Non-pigmented ciliary epithelial cell (primary cell): ENCODE results near the gene STIMATE.

Experiments
- DNase-seq: peaks from one replicate; pipeline ENCODE4 v3.0.0-alpha.2; 2010; ENCODE audit warnings: low read depth

STIMATE gene

DNA sequence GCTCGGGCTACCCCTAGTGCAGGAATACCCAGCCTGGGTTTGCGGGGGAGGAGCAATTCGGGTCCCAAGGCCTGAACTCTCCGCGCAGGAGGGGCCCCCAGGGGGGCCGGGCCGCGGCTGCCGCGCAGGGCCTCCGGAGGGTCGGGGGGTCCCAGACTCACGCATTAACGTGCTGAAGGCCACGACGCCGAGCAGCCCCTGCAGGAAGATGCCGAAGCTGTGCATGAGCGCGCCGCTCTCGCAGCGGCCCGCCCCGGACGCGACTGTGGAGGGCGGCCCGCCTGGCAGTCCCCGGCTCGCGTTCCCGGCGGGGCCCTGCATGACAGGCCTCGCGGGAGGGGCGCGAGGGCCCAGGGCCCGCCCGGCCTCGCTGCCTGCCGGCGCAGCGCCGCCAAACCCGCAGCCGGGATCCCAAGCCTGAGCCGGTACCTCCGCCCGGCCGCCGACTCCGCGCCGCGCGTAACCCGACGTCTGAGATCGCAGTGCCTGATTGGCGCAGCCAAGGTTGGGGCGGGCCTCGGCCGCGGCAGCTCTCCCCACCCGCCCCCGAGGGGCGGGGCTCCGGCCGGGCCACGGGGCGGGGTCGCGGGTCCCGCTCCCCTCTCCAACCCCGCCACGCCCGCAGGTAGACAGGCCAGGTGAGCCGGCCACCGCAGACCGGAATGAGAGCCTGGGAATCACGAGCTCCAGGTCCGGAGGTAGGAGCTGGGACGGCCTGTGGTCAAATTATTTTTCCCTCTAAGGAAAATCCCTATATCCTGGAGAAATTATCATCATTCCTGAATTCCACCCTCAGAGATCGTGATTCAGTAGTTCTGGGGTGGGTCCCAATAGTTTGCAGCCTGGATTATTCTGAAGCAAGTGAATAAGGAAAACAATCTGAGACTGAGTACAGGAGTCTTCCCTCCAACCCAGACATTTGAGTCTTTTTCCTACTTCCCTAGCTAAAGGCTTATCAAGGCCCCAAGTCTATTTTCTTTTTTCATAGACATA lies at the start of gene STIMATE:
Gene STIMATE, minus strand, starts transcription at position 419 of the 993 bp plus-strand sequence. Its CDS starts 98 bp downstream, at position 321.
- no peak for DNase-seq

DNA sequence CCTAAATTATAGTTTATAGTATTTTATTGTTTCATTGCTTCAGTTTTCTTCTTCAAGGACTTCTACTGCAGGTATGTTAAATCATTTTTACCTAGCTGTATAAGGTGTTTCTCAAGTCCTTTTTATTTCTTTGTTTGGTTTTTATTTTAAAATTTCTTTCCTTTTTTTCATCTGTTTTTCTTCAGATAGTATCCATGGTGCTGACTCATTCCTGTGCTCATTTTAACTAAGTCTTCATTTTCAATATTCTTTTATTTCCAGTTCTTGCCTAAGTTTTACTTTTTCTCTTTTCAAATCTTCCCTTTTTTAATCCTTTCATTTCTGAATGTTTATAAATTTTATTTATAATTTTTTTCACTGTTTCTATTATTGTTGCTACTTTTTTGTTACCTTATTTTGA lies 42.3 kb upstream of the STIMATE start:
- DNase-seq: no peak

- peak; percentile 38 for DNase-seq
Observed at GRCh38 chr3:52934630-52935530, 37.5 kb upstream of the STIMATE start.

DNA sequence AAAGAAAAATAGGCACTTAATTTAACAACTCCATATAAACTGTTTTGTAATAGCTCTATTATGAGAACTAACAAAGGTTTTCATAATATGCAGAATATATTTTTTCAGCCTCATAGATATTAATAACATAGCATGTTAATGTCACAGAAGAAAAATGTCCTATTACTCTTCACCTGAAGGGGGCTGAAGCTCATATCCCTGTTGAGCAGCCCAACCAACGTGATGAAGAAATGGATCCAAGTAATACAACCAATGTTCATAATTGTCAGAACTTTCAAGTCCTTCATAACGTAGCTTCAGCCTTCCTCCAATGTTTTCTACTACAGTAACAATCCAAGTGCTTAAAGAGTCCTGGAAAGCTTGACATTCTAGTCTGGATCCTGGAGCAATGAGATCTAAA lies 34.5 kb upstream of the STIMATE start:
- DNase-seq: no peak

- no peak for DNase-seq
Observed at GRCh38 chr3:52931328-52931727, 34.0 kb upstream of the STIMATE start.

- no peak for DNase-seq
Observed at GRCh38 chr3:52930748-52931147, 33.4 kb upstream of the STIMATE start.

DNA sequence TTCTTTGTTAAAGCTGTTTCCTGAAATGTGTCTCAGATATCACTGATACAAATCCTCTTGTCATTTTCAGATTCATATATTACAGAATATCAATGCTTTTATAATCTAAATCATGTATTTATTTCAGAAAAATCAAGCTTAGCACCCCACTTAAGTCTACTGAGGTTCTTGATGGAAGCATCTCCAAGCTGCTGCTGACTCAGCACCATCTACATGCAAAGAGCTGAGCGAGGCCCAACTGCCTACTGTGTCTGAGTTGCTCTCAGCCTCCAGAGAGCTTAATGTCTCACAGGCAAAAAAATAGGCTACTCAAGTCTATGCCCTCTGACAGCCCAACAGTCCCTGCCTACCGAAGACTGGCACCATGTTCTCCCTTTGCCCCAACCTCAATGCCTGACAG lies 29.2 kb upstream of the STIMATE start:
- DNase-seq: no peak

- no peak for DNase-seq
Observed at GRCh38 chr3:52925405-52926313, 28.3 kb upstream of the STIMATE start.

DNA sequence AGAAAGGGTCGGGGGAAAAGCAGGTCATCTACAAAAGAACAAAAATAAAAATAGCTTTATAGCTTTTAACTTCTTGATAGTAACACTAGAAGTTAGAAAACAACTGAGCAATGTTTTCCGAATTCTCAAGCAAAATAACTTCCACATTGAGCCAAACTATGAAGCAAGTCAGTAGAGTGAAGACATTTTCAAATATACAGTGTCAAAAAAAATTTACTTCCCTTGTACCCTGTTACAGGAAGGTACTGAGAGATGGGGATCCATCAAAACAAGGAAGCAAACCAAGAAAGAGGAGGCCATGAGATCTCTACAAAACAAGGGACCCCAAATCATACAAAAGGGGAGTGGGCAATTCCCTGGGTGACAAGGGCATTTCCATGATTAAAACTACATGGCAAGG lies 26.6 kb upstream of the STIMATE start:
- no peak for DNase-seq

DNA sequence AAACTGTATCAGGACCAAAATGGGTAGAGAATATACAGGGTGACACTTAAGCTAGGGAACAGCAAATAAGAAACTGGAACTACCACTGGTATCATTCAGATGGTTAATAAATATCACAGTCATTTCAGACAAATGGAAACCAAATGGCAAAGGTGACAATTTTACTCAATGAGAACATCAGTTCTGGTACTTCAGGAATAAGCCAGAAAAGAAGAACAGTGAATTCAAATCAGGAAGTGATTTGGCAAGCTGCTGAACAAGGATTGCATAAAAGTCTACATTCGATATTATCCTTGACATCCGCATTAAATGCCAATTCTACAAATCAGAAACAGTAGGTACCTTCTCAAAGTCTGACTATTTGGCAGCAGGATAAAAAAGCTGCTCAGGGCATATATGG lies 23.5 kb upstream of the STIMATE start:
- DNase-seq: no peak

- DNase-seq: no peak
Observed at GRCh38 chr3:52917044-52917443, 19.7 kb upstream of the STIMATE start.

DNA sequence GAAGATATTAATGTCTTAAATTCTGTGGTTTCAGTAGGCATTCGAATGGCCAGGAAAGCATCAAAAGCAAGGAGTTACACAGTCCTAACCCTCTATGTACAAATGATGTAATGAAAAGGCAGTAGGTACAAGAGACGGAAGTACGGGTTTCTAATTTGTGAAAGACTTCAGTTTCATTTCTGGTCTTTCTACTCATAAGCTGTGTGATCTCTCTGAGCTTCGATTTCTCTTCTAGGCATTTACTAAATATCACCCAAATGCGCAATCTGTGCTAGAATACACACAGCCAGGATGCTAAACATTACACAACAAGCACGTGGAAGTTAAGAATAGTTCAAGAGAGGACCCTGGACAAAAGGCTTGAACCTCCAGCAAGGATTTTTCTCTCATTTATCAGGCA lies 17.9 kb upstream of the STIMATE start:
- DNase-seq: no peak

DNA sequence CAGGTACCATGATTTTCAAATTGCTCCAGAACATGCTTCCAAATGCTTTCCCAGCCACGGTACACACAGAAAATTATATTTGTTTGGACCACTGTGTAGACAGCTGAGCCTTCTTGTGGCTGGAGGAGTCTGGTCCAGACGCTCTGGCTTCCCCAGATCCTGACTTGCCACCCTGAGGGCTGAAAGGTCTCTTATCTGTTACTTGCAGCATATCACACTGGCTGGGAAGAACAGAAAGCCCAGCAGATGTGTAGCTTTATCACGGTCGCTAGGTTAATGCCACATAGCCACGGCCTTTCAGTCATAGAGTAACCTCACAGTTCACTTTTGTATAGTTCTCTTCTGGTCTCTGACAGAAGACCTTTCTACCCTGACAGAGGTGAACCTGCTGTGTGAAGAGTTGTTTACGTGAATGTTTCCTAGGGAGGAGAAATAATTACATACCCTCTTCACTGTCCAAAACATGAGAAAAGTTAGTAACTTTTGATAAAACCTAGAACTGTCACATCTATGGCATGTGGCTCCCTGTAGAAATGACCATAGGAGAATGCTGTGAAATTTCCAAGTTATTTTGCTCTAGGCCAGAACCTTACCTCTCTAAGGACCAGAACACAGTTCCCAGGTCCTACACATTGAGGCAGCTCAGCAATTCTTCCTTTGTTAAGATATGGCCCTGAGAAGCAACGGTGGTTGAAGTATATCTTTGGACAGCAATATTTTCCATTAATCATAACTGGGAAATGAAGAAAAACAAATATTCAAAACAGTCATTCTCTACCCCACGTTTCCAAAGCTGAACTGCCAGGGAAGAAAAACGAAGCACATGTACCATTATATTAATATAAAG lies 15.8 kb upstream of the STIMATE start:
- no peak for DNase-seq

- DNase-seq: no peak
Observed at GRCh38 chr3:52910823-52911222, 13.5 kb upstream of the STIMATE start.

GRCh38 chr3:52907497-52907896 lies 10.1 kb upstream of the STIMATE start:
- DNase-seq: no peak

DNA sequence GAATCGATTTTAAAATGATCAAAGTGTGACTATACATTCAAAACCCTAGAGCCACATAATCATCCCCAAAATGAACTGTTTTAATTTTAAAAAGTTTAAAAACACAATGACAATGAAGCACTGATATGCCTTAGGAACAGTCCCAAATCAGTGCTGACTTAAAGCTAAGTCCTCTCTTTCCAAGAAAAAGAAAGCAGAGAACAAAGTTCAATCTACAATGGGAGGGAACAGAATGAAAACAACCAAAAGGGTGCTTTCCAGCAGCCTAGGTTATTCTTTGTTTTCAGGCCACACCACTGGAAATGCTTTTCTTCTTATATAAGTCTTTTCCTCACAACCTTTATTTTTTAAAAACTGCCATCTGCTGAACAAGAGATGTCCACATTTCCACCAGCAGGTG lies 7.2 kb upstream of the STIMATE start:
- DNase-seq: no peak

- DNase-seq: no peak
Observed at GRCh38 chr3:52904000-52904399, 6.7 kb upstream of the STIMATE start.

DNA sequence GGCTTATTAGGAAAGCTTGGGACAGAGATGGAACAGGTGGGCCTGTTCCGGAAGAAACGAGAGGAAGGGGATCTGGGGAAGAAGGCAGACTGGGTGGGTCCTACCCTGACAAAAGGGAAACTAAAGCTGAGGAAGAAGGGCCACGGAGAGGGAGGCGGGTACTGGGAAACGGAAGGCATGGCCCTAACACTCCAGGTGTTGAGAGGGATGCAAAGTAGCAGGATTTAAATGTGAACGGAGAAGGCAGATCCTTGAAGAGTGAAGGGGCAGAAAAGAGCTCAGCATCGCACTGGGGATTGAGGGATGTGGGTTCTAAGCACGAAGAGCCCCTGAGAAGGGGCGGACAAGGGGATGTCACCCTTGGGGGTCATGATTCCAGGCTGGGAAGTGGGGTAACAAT lies 735 bp downstream of the STIMATE start:
- no peak for DNase-seq

DNA sequence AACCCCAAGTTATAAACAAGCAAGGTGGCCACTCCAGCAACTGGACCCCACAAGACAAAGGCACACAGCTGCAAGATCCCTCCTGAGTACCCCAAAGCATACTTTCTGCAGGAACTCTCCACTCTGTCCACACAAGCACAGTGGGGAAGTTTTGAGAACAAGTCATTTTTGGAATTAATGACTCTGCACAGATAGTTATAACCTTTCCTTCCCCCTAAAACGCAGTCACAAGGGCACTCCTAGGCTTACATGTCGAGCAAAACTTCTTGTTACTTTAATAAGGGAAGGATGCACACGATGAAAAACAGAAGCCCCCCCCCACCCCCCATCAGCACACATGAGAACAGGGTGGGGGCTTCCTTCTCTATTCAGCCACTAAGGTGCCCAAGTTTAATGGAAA lies 1.2 kb downstream of the STIMATE start:
- DNase-seq: no peak

GRCh38 chr3:52895418-52895817 lies 1.9 kb downstream of the STIMATE start:
- DNase-seq: no peak

DNA sequence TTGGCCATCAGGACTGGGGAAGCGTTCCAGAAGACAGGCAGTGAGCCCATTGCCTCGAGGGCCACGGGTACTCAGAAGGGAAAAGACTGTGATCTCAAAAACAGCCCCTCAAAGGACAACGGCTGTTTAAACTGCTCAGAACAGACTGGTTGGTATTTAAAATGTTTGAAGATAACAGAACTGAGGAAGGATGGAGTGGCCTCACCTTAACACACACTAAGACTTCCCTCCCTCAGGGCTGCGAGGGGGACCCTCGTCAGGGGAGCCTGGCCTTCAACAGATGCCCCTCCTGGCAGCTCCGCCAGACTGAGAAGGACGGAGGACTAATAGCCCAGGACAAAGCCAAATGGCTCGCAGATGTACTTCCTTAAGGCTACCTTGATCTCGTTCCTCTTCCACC lies 2.6 kb downstream of the STIMATE start:
- no peak for DNase-seq
